Anterior cingulate cortex (tissue), 58 donors: ENCODE data around the gene ZBED4.
"Not testable (repeated sequence)": the region's sequence is repeated elsewhere in the genome, so short reads cannot be mapped to it uniquely, and the experiment has no call there.

ENCODE experiments used
- DNase-seq, 58 donors: peaks; one replicate each; lab custom pipeline; 2025; lab: John Stamatoyannopoulos, UW

ZBED4 gene

DNA sequence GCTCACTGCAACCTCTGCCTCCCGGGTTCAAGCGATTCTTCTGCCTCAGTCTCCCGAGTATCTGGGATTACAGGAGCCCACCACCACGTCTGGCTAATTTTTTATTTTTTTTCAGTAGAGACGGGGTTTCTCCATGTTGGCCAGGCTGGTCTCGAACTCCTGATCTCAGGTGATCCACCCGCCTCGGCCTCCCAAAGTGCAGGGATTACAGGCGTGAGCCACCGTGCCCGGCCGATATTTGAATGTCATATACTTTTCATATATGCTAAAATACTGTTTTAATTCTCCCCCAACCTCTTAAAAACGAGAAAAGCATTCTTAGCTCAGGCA lies 1.1 kb upstream of the ZBED4 start:
- DNase-seq, result not testable (repeated sequence)

DNA sequence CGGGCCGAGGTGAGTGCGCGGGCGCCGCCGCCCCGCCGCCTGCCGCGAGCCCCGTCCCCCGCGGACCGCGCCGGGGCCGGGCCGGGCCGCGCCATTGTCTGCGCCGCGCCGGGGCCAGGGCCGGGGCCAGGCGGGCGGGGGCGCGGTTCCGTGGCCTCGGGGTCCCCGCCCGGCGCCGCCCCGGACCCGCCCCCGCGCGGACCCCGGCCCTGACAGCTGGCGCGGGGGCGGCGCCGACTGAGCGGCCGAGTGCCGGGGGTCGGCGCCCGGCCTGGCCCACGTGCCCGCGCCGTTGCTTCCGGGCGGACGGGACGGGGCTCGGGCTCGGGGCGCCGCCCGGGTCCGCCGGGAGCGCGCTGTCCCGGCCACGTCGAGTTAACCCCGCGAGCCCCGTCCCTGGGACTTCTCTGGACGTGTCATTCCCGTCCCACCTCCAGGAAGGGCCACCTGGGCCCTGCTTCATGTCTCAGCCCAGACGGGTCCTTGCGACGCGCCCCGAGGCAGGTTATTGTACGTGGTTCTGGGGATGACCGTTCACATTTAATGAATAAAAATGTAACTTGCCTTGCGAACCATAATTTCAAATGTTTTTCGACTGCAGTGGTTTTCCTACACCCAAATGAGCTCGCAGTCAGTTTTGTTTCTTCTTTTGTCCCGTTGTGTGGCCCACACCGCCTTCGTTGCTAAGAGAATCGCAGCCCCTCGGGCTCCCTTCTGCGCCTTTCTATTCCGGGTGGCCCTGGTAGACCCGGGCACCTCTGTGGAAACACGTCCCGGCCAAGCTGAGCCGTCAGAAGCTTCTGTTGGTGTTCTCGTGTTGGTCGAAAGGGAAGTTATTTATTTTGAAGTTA lies 562 bp downstream of the ZBED4 start:
- peak in 9 of 58 donors; percentile 10 to 41 (median 23) for DNase-seq

DNA sequence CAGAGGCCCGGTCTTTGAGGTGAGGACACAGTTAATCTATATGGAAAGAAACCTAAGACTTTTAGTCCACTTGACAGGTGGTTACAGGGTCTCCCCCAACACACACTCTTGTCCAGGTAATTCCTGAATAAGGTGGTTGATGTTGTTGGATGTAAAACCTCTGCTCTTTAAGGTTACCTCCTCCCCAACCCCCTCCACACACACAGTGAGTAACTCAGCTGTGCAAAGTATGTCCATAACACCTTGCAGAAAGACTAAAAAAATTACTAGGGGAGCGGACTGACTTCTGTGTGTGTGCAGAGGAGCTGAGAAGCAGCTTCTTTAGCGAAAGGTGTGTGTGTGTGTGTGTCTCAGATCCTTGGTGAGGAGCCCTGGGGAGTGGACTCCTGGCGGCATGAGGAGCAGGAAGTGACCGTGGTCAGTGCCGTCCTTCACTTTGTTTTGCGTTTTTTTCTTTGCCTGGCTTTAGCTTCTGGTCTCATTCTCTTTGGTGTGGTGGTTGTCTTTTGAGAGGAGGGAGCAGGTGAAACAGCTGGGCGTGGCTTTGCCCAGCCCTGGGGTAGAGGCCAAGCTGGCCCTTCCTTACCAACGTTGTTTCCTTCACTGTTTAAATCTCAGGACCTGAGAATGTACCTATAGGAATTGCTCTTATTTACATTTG lies 1.7 kb downstream of the ZBED4 start:
- peak in 1 of 58 donors; percentile 3 for DNase-seq

GRCh38 chr22:49856343-49856742 lies 2.7 kb downstream of the ZBED4 start:
- no peak for DNase-seq

- DNase-seq, result no peak
Observed at GRCh38 chr22:49856766-49857618, 3.3 kb downstream of the ZBED4 start.

- no peak for DNase-seq
Observed at GRCh38 chr22:49858827-49859226, 5.2 kb downstream of the ZBED4 start.

- peak in 2 of 58 donors; percentile 4 to 8 for DNase-seq
Observed at GRCh38 chr22:49861642-49862495, 8.2 kb downstream of the ZBED4 start.

- DNase-seq, result no peak
Observed at GRCh38 chr22:49862496-49862776, 8.8 kb downstream of the ZBED4 start.

GRCh38 chr22:49863931-49864330 lies 10.3 kb downstream of the ZBED4 start:
- no peak for DNase-seq

GRCh38 chr22:49865156-49865555 lies 11.5 kb downstream of the ZBED4 start:
- no peak for DNase-seq

DNA sequence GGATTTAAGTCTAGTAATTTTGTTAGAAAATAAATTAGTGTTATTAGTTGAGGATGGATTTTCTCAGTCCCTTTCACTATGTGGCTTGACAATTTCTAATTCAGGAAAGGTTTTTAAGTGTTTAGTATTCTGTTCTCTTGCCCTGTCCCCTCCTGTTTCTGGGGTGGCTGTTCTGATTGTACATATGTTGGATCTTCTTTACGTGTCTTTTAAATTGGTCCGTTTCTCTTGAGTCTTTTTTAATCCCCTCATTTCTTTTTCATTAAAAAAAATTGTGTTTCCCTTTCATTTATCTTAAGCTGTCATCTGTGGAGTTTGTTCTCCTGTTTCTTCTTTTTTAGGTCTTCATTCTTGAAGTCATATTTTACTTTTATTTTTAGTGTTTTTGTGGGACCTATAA lies 12.5 kb downstream of the ZBED4 start:
- no peak for DNase-seq

DNA sequence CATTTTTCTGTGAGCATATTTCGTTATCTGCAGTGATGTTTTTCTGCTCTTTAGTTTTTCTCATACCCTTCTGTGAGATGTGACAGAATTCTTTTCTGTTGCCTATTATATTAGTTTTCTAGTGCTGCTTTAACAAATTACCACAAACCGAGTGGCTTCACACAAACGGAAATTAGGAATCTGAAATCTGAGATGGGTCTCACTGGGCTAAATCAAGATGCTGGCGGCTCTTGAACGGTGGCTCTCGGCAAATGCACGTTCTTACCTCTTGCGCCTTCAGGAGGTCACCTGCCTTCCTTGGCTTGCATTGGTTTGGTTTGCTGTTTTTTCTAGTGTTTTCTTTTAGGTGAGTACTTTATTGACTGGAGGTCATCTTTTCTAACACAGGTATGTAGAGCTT lies 13.0 kb downstream of the ZBED4 start:
- DNase-seq, result no peak

- no peak for DNase-seq
Observed at GRCh38 chr22:49867303-49868265, 13.9 kb downstream of the ZBED4 start.

- DNase-seq, result no peak
Observed at GRCh38 chr22:49869086-49869830, 15.6 kb downstream of the ZBED4 start.

DNA sequence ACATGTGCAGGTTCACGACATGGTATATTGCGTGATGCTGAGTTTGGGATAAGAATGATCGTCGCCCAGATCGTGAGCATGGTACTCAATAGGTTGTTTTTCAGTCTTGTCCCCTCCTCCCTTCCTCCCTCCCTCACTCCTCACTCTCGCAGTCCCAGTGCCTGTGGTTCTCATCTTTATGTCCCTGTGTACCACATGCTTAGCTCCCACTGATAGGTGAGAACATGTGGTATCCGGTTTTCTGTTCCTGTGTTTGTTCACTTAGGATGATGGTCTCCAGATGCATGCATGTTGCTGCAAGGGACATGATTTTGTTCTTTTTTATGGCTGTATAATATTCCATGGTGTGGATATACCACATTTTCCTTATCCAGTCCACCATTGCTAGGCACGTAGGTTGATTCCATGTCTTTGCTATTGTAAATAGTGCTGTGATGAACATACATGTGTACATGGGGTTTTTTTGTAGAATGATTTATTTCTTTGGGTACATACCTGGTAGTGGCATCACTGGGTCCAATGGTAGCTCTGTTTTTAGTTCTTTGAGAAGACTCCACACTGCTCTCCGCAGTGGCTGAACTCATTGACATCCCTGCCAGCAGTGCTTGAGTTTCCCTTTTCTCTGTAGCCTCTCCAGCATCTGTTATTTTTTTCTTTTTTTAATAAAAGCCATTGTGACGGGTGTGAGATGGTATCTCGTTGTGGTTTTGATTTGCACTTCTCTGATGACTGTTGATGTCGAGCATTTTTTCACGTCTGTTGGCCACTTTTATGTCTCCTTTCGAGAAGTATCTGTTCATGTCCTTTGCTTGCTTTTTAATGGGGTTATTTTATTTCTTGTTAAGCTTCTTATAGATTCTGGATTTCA lies 16.4 kb downstream of the ZBED4 start:
- DNase-seq, result no peak

- no peak for DNase-seq
Observed at GRCh38 chr22:49871482-49871881, 17.8 kb downstream of the ZBED4 start.

GRCh38 chr22:49872347-49872746 lies 18.7 kb downstream of the ZBED4 start:
- no peak for DNase-seq
